SU-DHL-6 (cell line): ENCODE measurements around the gene DIAPH2.

ENCODE experiments used
- H2AFZ ChIP-seq: fragments of 200-600 bp; sonication (generic); 2 replicates; pipeline ENCODE4 v1.6.1; 2014; ENCODE audit warnings: low read depth, mild to moderate bottlenecking, moderate library complexity, mixed read lengths, antibody characterized with exemption, low read length; ENCODE audit not compliant: severe bottlenecking
- H3F3A ChIP-seq: fragments of 200-600 bp; shearing (Covaris generic); 2 replicates; pipeline ENCODE4 v1.6.0; 2016; ENCODE audit warnings: antibody characterized with exemption, mild to moderate bottlenecking; ENCODE audit not compliant: insufficient read depth
- H3K27ac ChIP-seq: fragments of 200-600 bp; sonication (generic); 2 replicates; pipeline ENCODE4 v1.5.1; 2016; ENCODE audit warnings: low read depth, mild to moderate bottlenecking, low read length, moderate library complexity, mixed read lengths
- H3K27me3 ChIP-seq: fragments of 200-600 bp; sonication (generic), shearing (Covaris generic); 2 replicates; pipeline ENCODE4 v1.6.0; 2014; ENCODE audit warnings: mild to moderate bottlenecking, low read length
- H3K36me3 ChIP-seq: fragments of 200-600 bp; sonication (generic); 2 replicates; pipeline ENCODE4 v1.6.1; 2014; ENCODE audit warnings: mild to moderate bottlenecking, low read length, mixed read lengths
- H3K4me2 ChIP-seq: fragments of 300-600, 200-600 bp; shearing (Covaris generic), sonication (generic); 2 replicates; pipeline ENCODE4 v1.6.0; 2014; ENCODE audit warnings: low read length, low read depth, mild to moderate bottlenecking; ENCODE audit not compliant: poor library complexity, severe bottlenecking
- H3K4me3 ChIP-seq: fragments of 200-600 bp; sonication (generic); 2 replicates; pipeline ENCODE4 v1.5.1; 2014; ENCODE audit warnings: antibody characterized with exemption, low read length, mild to moderate bottlenecking, mixed read lengths; ENCODE audit not compliant: insufficient read depth, poor library complexity, severe bottlenecking
- H3K79me2 ChIP-seq: fragments of 200-600 bp; sonication (generic); 2 replicates; pipeline ENCODE4 v1.6.1; 2014; ENCODE audit warnings: mild to moderate bottlenecking, low read length, moderate library complexity; ENCODE audit not compliant: insufficient read depth
- H3K9ac ChIP-seq: fragments of 200-600 bp; sonication (generic); 2 replicates; pipeline ENCODE4 v1.7.0; 2014; ENCODE audit warnings: mild to moderate bottlenecking, low read length
- H3K9me2 ChIP-seq: fragments of 200-600 bp; sonication (generic); replicated peaks from 2 replicates; pipeline ENCODE4 v1.6.1; 2014; ENCODE audit warnings: low read length; ENCODE audit not compliant: insufficient read depth
- H3K9me3 ChIP-seq: fragments of 200-600 bp; sonication (generic); 2 replicates; pipeline ENCODE4 v1.6.1; 2014; ENCODE audit warnings: low read length, mixed read lengths; ENCODE audit not compliant: insufficient read depth
- H4K20me1 ChIP-seq: fragments of 200-600 bp; sonication (generic); 2 replicates; pipeline ENCODE4 v1.6.1; 2014; ENCODE audit warnings: low read depth, mild to moderate bottlenecking, antibody characterized with exemption, low read length, moderate library complexity, mixed read lengths
- CTCF ChIP-seq: fragments of 200-600 bp; sonication (generic); IDR thresholded peaks from one replicate; pipeline ENCODE4 v1.5.1; 2017; ENCODE audit warnings: antibody characterized with exemption, mild to moderate bottlenecking, low read length, moderate library complexity; ENCODE audit not compliant: insufficient read depth, poor library complexity, severe bottlenecking
- EZH2phosphoT487 ChIP-seq: fragments of 200-600 bp; sonication (generic), shearing (Covaris generic); conservative IDR thresholded peaks from 2 replicates; pipeline ENCODE4 v1.6.1; 2018; ENCODE audit warnings: mild to moderate bottlenecking, antibody characterized with exemption, low read length, moderate library complexity, mixed read lengths

The DIAPH2 gene

GRCh38 chrX:97021680-97022079 lies 337.0 kb downstream of the DIAPH2 start:
- Histone ChIP-seq H3K79me2 (no peaks in the 10 kb centered on the region), H3K27ac (no peak overlapping the region), H3K9ac (no peak overlapping the region), H3K4me3 (no peak overlapping the region), H3K27me3 (no peaks in the 10 kb centered on the region), H3K36me3 (no peaks in the 10 kb centered on the region), H4K20me1 (no peaks in the 10 kb centered on the region), H2AFZ (no peak overlapping the region), H3K4me2 (no peak overlapping the region), H3K9me2 (no peaks in the 10 kb centered on the region), H3K9me3 (no peaks in the 10 kb centered on the region), H3F3A (no peaks in the 10 kb centered on the region)
- TF ChIP-seq CTCF = no peak
- no peak for TF ChIP-seq EZH2phosphoT487

- TF ChIP-seq EZH2phosphoT487 (no peak), CTCF (no peak)
- Histone ChIP-seq H3K27me3 (no peaks in the 10 kb centered on the region), H4K20me1 (no peaks in the 10 kb centered on the region), H3K4me3 (no peak overlapping the region), H3K9ac (no peak overlapping the region), H3K4me2 (no peak overlapping the region), H3K9me2 (no peaks in the 10 kb centered on the region), H3K36me3 (no peaks in the 10 kb centered on the region), H2AFZ (no peak overlapping the region), H3F3A (no peaks in the 10 kb centered on the region), H3K79me2 (no peaks in the 10 kb centered on the region), H3K27ac (no peak overlapping the region), H3K9me3 (no peaks in the 10 kb centered on the region)
These were observed 341.8 kb downstream of the DIAPH2 start for GRCh38 chrX:97026406-97026805.

GRCh38 chrX:97027384-97027922 lies 342.8 kb downstream of the DIAPH2 start:
- no peaks in the 10 kb centered on the region for H3K27me3 ChIP-seq
- H3K27ac ChIP-seq = no peak overlapping the region
- no peaks in the 10 kb centered on the region for H3K9me3 ChIP-seq
- H4K20me1 ChIP-seq = no peaks in the 10 kb centered on the region
- no peak overlapping the region for H3K9ac ChIP-seq
- H3K79me2 ChIP-seq = no peaks in the 10 kb centered on the region
- H3K4me2 ChIP-seq = no peak overlapping the region
- H3K36me3 ChIP-seq = no peaks in the 10 kb centered on the region
- H3F3A ChIP-seq = no peaks in the 10 kb centered on the region
- no peak overlapping the region for H2AFZ ChIP-seq
- no peaks in the 10 kb centered on the region for H3K9me2 ChIP-seq
- TF ChIP-seq CTCF (no peak), EZH2phosphoT487 (no peak)
- no peak overlapping the region for H3K4me3 ChIP-seq

- Histone ChIP-seq H3K9ac (no peak overlapping the region), H3K27me3 (no peaks in the 10 kb centered on the region), H4K20me1 (no peaks in the 10 kb centered on the region), H3K36me3 (no peaks in the 10 kb centered on the region), H3K79me2 (no peaks in the 10 kb centered on the region), H2AFZ (no peak overlapping the region), H3K27ac (no peak overlapping the region), H3K9me3 (no peaks in the 10 kb centered on the region), H3K9me2 (no peaks in the 10 kb centered on the region), H3K4me2 (no peak overlapping the region), H3F3A (no peaks in the 10 kb centered on the region), H3K4me3 (no peak overlapping the region)
- TF ChIP-seq EZH2phosphoT487 (no peak), CTCF (no peak)
These were observed 345.8 kb downstream of the DIAPH2 start for GRCh38 chrX:97030463-97030862.
